Endodermal cell (in vitro differentiated cells): ENCODE measurements around the gene ZRSR2. TPM values are rescaled to one million over a fixed set of nuclear protein-coding genes. Genes with fewer than 3 reads are reported as not detected.
"Not testable (repeated sequence)": the region's sequence is repeated elsewhere in the genome, so short reads cannot be mapped to it uniquely, and the experiment has no call there.

Experiments
- DNase-seq: peaks from one replicate; pipeline ENCODE4 v3.0.0-alpha.2; 2017
- H3K27ac ChIP-seq: 2 replicates; pipeline ENCODE4 v1.5.1; 2013; ENCODE audit warnings: mild to moderate bottlenecking, low read depth, low read length, moderate library complexity
- H3K27me3 ChIP-seq: 2 replicates; pipeline ENCODE4 v1.6.1; 2013; ENCODE audit warnings: mild to moderate bottlenecking, low read length, moderate library complexity; ENCODE audit not compliant: insufficient read depth, control insufficient read depth, poor library complexity, severe bottlenecking
- H3K36me3 ChIP-seq: 2 replicates; pipeline ENCODE4 v1.7.0; 2013; ENCODE audit warnings: mild to moderate bottlenecking, low read length, moderate library complexity; ENCODE audit not compliant: control insufficient read depth, insufficient read depth
- H3K4me1 ChIP-seq: one replicate; pipeline ENCODE4 v1.7.0; 2013; ENCODE audit warnings: low read length; ENCODE audit not compliant: control insufficient read depth, insufficient read depth
- H3K4me3 ChIP-seq: 2 replicates; pipeline ENCODE4 v1.5.1; 2013; ENCODE audit warnings: mild to moderate bottlenecking, low read length, moderate library complexity
- H3K9ac ChIP-seq: 2 replicates; pipeline ENCODE4 v1.6.1; 2013; ENCODE audit warnings: mild to moderate bottlenecking, low read length, moderate library complexity; ENCODE audit not compliant: poor library complexity, severe bottlenecking; ENCODE audit errors: extremely low read depth
- H3K9me3 ChIP-seq: 2 replicates; pipeline ENCODE4 v1.6.1; 2013; ENCODE audit warnings: mild to moderate bottlenecking, low read length, moderate library complexity; ENCODE audit not compliant: control insufficient read depth
- H3K27ac Mint-ChIP-seq: 2 replicates; pipeline ENCODE4 v1.8.0; 2020; ENCODE audit warnings: mixed read lengths
- H3K27me3 Mint-ChIP-seq: 2 replicates; pipeline ENCODE4 v1.8.0; 2021; ENCODE audit warnings: mild to moderate bottlenecking, mixed read lengths; ENCODE audit not compliant: insufficient read depth
- H3K36me3 Mint-ChIP-seq: 2 replicates; pipeline ENCODE4 v1.8.0; 2020; ENCODE audit warnings: low read depth, mixed read lengths
- H3K4me1 Mint-ChIP-seq: 2 replicates; pipeline ENCODE4 v1.8.0; 2020; ENCODE audit warnings: mixed read lengths
- H3K4me3 Mint-ChIP-seq: 2 replicates; pipeline ENCODE4 v1.8.0; 2020; ENCODE audit warnings: mild to moderate bottlenecking, moderate library complexity, mixed read lengths
- H3K9me3 Mint-ChIP-seq: 2 replicates; pipeline ENCODE4 v1.8.0; 2020; ENCODE audit warnings: mild to moderate bottlenecking, mixed read lengths
- WGBS, 2 experiments: methylation state at CpG; one replicate each; pipeline versions ENCODE4 v1.1.5 to v1.1.7; 2013; ENCODE audit warnings: missing lambda C conversion rate in 2 of 2, mixed read lengths in 1 of 2; ENCODE audit not compliant: insufficient coverage in 1 of 2, insufficient read length in 1 of 2; 5-methylcytosine and 5-hydroxymethylcytosine counted together
- long read RNA-seq, 4 experiments: library from polyadenylated mRNA in 2 of 4; library from RNA in 1 of 4; library from capped mRNA in 1 of 4; stranded (forward) in 3 of 4; unstranded in 1 of 4; transcript quantifications; one replicate each; pipeline ENCODE4 v2.0.0, GENCODE V29; 2020 to 2021; ENCODE audit warnings: inconsistent platforms in 1 of 4
- polyA plus RNA-seq, 2 experiments: library from polyadenylated mRNA; stranded (reverse); fragments of 50-300 nt; gene quantifications; one replicate each; pipeline ENCODE4 v1.2.3, GENCODE V29; 2013
- total RNA-seq, 2 donors: library from RNA; stranded (reverse); fragmentation: NEBNext Ultra II Directional in 1 of 2; extraction: Animal tissue kit (Norgen Biotek cat#: 25700) in 1 of 2; gene quantifications; 2 replicates in 1 of 2; 3 replicates in 1 of 2; pipeline ENCODE4 v1.2.1, GENCODE V29; 2021
- TF ChIP-seq, protein P1 (sequence below): fragments of 200-600 bp; sonication (generic); conservative IDR thresholded peaks from 2 replicates; pipeline ENCODE4 v1.5.0; 2021; ENCODE audit warnings: antibody characterized with exemption, mild to moderate bottlenecking

ZRSR2 gene
- total RNA-seq, result 10 to 100 TPM in 1 of 2 donors, 1 to 10 TPM in 1; 7.3 to 18.1 TPM
- 8.0 TPM for polyA plus RNA-seq (2013, experiment 1 of 2)
- 11.0 TPM for polyA plus RNA-seq (2013, experiment 2 of 2)
- long read RNA-seq, experiment 1, result 0 reads
- long read RNA-seq, experiment 2, transcript ZRSR2-201 (11 exons, 1,491 nt), result major isoform, 8 of 13 reads
- long read RNA-seq, experiment 2, partial matches to known transcripts, result 1 of 13 reads
- long read RNA-seq, experiment 2, other reads (novel, unspliced or antisense), result 4 of 13 reads
- long read RNA-seq, experiment 3, transcript ZRSR2-201 (11 exons, 1,491 nt), result major isoform, 8 of 19 reads
- long read RNA-seq, experiment 3, partial matches to known transcripts, result 3 of 19 reads
- long read RNA-seq, experiment 3, other reads (novel, unspliced or antisense), result 8 of 19 reads
- long read RNA-seq, experiment 4, partial matches to known transcripts, result 2 of 3 reads
- long read RNA-seq, experiment 4, other reads (novel, unspliced or antisense), result 0 of 3 reads

GRCh38 chrX:15789979-15790768 is at the start of gene ZRSR2:
Gene ZRSR2 (plus strand): TSS chrX:15790484. CDS start chrX:15790496, 12 bp downstream.
- Histone ChIP-seq H3K9me3 (no peaks in the 10 kb centered on the region), H3K27me3 (no peaks in the 10 kb centered on the region), H3K9ac (peak within 1 kb of the TSS; percentile 49), H3K27ac (peak within 1 kb of the TSS; percentile 11), H3K36me3 (peaks cover 14% of the 10 kb centered on the region), H3K4me3 (peak within 1 kb of the TSS; percentile 89), H3K4me1 (no peaks in the 10 kb centered on the region)
- DNase-seq, result peak; percentile 95
- no peak within 1 kb of the TSS for H3K4me3 Mint-ChIP-seq
- no peak within 1 kb of the TSS for H3K27ac Mint-ChIP-seq
- H3K36me3 Mint-ChIP-seq, result peaks cover 22% of the 10 kb centered on the region
- 0 to 1% methylated on average over 5 to 53 of the region's 55 CpGs for WGBS, 2 experiments
- H3K4me1 Mint-ChIP-seq, result peaks cover 8% of the 10 kb centered on the region
- H3K9me3 Mint-ChIP-seq, result no peaks in the 10 kb centered on the region
- no peaks in the 10 kb centered on the region for H3K27me3 Mint-ChIP-seq
- TF ChIP-seq, protein P1, sequence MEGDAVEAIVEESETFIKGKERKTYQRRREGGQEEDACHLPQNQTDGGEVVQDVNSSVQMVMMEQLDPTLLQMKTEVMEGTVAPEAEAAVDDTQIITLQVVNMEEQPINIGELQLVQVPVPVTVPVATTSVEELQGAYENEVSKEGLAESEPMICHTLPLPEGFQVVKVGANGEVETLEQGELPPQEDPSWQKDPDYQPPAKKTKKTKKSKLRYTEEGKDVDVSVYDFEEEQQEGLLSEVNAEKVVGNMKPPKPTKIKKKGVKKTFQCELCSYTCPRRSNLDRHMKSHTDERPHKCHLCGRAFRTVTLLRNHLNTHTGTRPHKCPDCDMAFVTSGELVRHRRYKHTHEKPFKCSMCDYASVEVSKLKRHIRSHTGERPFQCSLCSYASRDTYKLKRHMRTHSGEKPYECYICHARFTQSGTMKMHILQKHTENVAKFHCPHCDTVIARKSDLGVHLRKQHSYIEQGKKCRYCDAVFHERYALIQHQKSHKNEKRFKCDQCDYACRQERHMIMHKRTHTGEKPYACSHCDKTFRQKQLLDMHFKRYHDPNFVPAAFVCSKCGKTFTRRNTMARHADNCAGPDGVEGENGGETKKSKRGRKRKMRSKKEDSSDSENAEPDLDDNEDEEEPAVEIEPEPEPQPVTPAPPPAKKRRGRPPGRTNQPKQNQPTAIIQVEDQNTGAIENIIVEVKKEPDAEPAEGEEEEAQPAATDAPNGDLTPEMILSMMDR, result no peak

GRCh38 chrX:15744181-15744867 is 46.0 kb upstream of the ZRSR2 start:
- Mint-ChIP-seq H3K27me3 (no peaks in the 10 kb centered on the region), H3K9me3 (no peaks in the 10 kb centered on the region), H3K36me3 (peaks cover 21% of the 10 kb centered on the region), H3K27ac (no peak overlapping the region), H3K4me3 (no peak overlapping the region), H3K4me1 (peaks cover 60% of the 10 kb centered on the region)
- H3K27me3 ChIP-seq, result no peaks in the 10 kb centered on the region
- TF ChIP-seq, protein P1, result no peak
- H3K27ac ChIP-seq, result no peak overlapping the region
- no peak overlapping the region for H3K4me3 ChIP-seq
- DNase-seq, result no peak
- H3K9me3 ChIP-seq, result no peaks in the 10 kb centered on the region
- 83 to 94% methylated on average over 1 to 9 of the region's 9 CpGs for WGBS, 2 experiments
- H3K4me1 ChIP-seq, result no peaks in the 10 kb centered on the region
- no peak overlapping the region for H3K9ac ChIP-seq
- H3K36me3 ChIP-seq, result peaks cover 4% of the 10 kb centered on the region

DNA sequence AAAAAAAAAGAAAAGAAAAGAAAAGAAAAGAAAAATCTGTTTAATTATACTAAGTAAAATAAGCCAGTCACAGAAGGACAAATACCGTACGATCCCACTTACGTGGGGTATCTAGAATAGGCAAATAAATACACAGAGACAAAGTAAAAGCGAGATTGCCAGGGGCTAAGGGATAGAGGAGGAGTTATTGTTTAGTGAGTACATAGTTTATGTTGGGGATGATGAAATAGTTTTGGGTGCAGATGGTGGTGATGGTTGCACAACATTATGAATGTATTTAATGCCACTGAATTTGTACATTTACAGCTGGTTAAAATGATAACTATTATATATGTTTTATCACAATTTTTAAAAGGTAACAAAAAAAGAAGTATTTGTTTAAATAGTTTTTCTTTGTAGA is 45.1 kb upstream of the ZRSR2 start:
- H3K27me3 Mint-ChIP-seq, result no peaks in the 10 kb centered on the region
- H3K9ac ChIP-seq, result no peak overlapping the region
- H3K4me1 Mint-ChIP-seq, result peaks cover 60% of the 10 kb centered on the region
- WGBS, 2 experiments, result 95% methylated on average over 4 of the region's 4 CpGs; no CpG with 5 or more reads in 1 of the 2 experiments
- no peak overlapping the region for H3K27ac ChIP-seq
- TF ChIP-seq, protein P1, result no peak
- no peaks in the 10 kb centered on the region for H3K4me1 ChIP-seq
- no peak for DNase-seq
- peaks cover 25% of the 10 kb centered on the region for H3K36me3 Mint-ChIP-seq
- no peaks in the 10 kb centered on the region for H3K9me3 ChIP-seq
- H3K36me3 ChIP-seq, result peaks cover 9% of the 10 kb centered on the region
- H3K9me3 Mint-ChIP-seq, result no peaks in the 10 kb centered on the region
- no peaks in the 10 kb centered on the region for H3K27me3 ChIP-seq
- no peak overlapping the region for H3K4me3 Mint-ChIP-seq
- no peak overlapping the region for H3K4me3 ChIP-seq
- no peak overlapping the region for H3K27ac Mint-ChIP-seq

DNA sequence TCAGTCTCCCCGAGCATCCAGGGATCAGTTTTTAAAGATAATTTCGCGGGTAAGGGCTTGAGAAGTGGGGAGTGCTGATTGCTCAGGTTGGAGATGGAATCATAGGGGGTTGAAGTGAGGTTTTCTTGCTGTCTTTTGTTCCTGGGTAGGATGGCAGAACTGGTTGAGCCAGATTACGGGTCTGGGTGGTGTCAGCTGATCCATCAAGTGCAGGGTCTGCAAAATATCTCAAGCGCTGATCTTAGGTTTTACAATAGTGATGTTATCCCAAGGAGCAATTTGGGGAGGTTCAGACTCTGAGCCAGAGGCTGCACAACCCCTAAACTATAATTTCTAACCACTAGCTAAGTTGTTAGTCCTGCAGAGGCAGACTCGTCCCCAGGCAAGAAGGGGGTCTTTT is 43.6 kb upstream of the ZRSR2 start:
- H3K4me1 ChIP-seq, H3K9me3 ChIP-seq, H3K9me3 Mint-ChIP-seq, H3K27me3 ChIP-seq, DNase-seq, H3K27me3 Mint-ChIP-seq, H3K4me3 ChIP-seq, H3K27ac ChIP-seq, H3K4me3 Mint-ChIP-seq, H3K9ac ChIP-seq: not testable (repeated sequence)
- WGBS, 2 experiments, result 90% methylated on average over 5 of the region's 6 CpGs; no CpG with 5 or more reads in 1 of the 2 experiments
- H3K27ac Mint-ChIP-seq, result peak overlapping the region; percentile 84
- H3K4me1 Mint-ChIP-seq, result peaks cover 66% of the 10 kb centered on the region
- H3K36me3 Mint-ChIP-seq, result peaks cover 34% of the 10 kb centered on the region
- H3K36me3 ChIP-seq, result peaks cover 18% of the 10 kb centered on the region
